NB4 (cell line): ENCODE results near the gene KCNN2.
A peak's percentile ranks its signal among the peaks of the same experiment; 100 is the strongest.
"Not testable (repeated sequence)": the region's sequence is repeated elsewhere in the genome, so short reads cannot be mapped to it uniquely, and the experiment has no call there.

Source experiments
- DNase-seq: peaks from one replicate; pipeline ENCODE4 v3.0.0; 2010; ENCODE audit warnings: low read depth
- H3K4me3 ChIP-seq: one replicate; pipeline ENCODE4 v1.5.1; 2011; ENCODE audit warnings: mild to moderate bottlenecking, low read depth, low read length, moderate library complexity
- CTCF ChIP-seq: IDR thresholded peaks from one replicate; pipeline ENCODE4 v1.5.1; 2012; ENCODE audit warnings: low read depth, low read length
- MAX ChIP-seq: IDR thresholded peaks from 2 replicates; pipeline ENCODE4 v1.6.1; 2011; ENCODE audit warnings: low read depth, low read length
- MYC ChIP-seq: IDR thresholded peaks from 2 replicates; pipeline ENCODE4 v1.6.1; 2011; ENCODE audit warnings: low read depth, low read length
- POLR2A ChIP-seq: IDR thresholded peaks from 2 replicates; pipeline ENCODE4 v1.6.1; 2011; ENCODE audit warnings: mild to moderate bottlenecking; ENCODE audit not compliant: insufficient read length; ENCODE audit errors: extremely low read depth

KCNN2 gene

DNA sequence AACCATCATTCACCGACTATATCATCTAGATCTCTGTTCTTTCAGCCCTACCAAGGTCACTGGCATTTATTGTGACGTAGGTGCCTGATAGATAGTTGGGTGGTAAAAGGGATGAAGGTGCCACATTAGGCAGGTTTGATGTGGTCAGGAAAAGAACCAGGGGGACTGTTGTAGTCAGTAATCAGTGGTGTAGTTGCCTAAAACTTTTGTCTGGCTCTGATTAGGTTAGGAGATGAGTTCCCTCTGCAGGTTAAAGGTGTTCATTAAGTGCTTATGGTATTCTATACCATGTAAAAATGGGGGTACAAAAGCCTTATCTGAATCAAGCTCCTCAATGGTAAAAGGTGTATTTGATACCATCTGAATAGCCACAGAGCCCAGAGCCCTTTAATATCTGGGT is 55.6 kb downstream of the KCNN2 start:
- no peak for DNase-seq
- no peak overlapping the region for H3K4me3 ChIP-seq
- no peak for TF ChIP-seq CTCF
- no peak for TF ChIP-seq MYC
- TF ChIP-seq MAX, result no peak
- TF ChIP-seq POLR2A, result no peak

GRCh38 chr5:114418176-114419066 is 56.6 kb downstream of the KCNN2 start:
- peak; percentile 90 for DNase-seq
- peak overlapping the region; percentile 36 for H3K4me3 ChIP-seq
- TF ChIP-seq MAX (0 out of 2 replicates have a peak, but pooled peaks have one; percentile 17), MYC (no peak), CTCF (no peak), POLR2A (no peak)

DNA sequence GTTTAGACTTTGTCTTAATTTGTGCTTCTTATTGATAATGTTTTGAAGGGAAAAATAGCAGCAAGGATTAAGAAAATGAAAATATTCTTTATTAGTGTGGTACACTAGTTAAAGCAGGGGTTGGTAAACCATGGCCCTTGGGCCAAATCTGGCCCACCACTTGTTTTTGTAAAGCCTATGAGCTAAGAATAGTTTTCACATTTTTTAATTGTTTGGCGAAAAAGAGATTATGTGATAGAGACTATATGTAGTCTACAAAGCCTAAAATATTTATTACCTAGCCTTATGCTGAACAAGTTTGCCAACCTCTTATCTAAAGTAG is 57.2 kb downstream of the KCNN2 start:
- peak overlapping the region; percentile 27 for H3K4me3 ChIP-seq
- no peak for TF ChIP-seq MAX
- no peak for TF ChIP-seq MYC
- no peak for DNase-seq

DNA sequence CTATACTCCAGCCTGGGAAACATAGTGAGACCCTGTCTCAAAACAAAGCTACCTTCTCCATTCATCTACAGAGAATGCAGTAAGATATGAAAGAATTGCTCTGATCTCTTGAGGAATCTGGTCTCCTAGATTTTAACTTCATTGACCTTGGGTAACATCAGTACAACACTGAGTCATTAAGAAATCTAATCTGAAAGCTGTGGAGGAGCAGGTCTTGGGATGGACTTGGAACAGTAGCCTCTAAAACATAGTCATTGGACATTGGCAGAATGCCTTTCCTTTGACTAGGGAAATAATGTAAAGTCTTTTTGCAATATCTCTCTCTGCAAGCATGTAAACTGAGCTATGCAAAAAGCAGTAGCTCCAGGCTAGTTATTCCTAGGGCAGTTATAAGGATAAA is 58.1 kb downstream of the KCNN2 start:
- no peak for TF ChIP-seq CTCF
- TF ChIP-seq MYC, result no peak
- no peak for TF ChIP-seq POLR2A
- TF ChIP-seq MAX, result no peak

DNA sequence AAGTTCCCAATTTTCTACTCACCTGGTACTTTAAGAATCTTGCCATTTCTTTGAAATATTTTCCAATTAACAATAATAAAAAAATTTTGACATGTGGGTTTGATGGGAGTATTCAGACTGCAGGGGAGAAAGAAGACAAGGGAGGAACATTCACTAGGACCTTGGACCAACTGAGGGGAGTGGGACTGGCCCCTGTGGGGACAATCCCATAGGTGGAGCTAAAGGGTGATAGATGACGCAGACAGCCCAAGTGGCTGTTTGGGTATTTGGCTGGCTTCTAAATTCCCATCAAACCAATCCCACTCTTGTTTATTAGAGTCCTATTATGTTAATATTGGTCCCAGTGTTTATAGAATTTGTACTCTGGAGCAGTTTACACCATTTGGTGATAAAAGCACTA is 65.3 kb downstream of the KCNN2 start:
- no peak for TF ChIP-seq CTCF
- TF ChIP-seq MAX, result no peak
- no peak for TF ChIP-seq POLR2A
- TF ChIP-seq MYC, result no peak
- DNase-seq, result no peak
- H3K4me3 ChIP-seq, result no peak overlapping the region

More for the DNA sequence above, 58.1 kb downstream of the KCNN2 start:
- no peak overlapping the region for H3K4me3 ChIP-seq
- no peak for DNase-seq

DNA sequence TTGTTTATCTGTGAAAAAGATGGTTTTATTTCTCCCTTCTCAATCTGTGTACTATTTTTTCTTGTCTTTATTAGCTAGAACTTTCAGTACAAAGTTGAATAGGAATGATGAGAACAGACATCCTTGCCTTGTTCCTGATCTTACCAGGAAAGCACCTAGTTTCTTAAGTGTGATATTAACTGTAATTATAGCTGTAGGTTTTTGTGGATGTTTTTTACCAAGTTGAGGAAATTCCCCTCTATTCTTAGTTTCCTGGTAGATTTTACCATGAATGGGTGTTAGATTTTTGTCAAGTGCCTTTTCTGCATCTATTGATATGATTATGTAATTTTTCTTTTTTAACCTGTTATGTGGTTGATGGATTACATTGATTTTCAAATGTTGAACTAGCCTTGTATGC is 68.7 kb downstream of the KCNN2 start:
- no peak for TF ChIP-seq MAX
- no peak for TF ChIP-seq POLR2A
- no peak for TF ChIP-seq CTCF
- no peak for TF ChIP-seq MYC
- DNase-seq, result no peak
- H3K4me3 ChIP-seq, result no peak overlapping the region

- not testable (repeated sequence) for DNase-seq, H3K4me3 ChIP-seq
These were observed 70.8 kb downstream of the KCNN2 start for GRCh38 chr5:114432684-114433083.
